ENCODE measurements around the gene FBXO21.

FBXO21 gene

GRCh38 chr12:117139025-117139717 lies 51.1 kb downstream of the FBXO21 start:
- DNase-seq (ENCODE audit: low spot score) = no peak

GRCh38 chr12:117134721-117135120 lies 55.5 kb downstream of the FBXO21 start:
- DNase-seq (ENCODE audit: low spot score) = no peak

GRCh38 chr12:117134059-117134458 lies 56.2 kb downstream of the FBXO21 start:
- DNase-seq (ENCODE audit: low spot score) = no peak

- DNase-seq (ENCODE audit: low spot score) = no peak
These were observed 59.5 kb downstream of the FBXO21 start for GRCh38 chr12:117130801-117131200.

GRCh38 chr12:117129391-117129790 lies 60.9 kb downstream of the FBXO21 start:
- DNase-seq (ENCODE audit: low spot score) = no peak

- no peak for DNase-seq (ENCODE audit: low spot score)
These were observed 62.1 kb downstream of the FBXO21 start for GRCh38 chr12:117127933-117128823.

GRCh38 chr12:117126335-117126734 lies 63.9 kb downstream of the FBXO21 start:
- no peak for DNase-seq (ENCODE audit: low spot score)

- no peak for DNase-seq (ENCODE audit: low spot score)
These were observed 64.5 kb downstream of the FBXO21 start for GRCh38 chr12:117125767-117126166.

- DNase-seq (ENCODE audit: low spot score) = no peak
These were observed 65.0 kb downstream of the FBXO21 start for GRCh38 chr12:117125272-117125613.

- no peak for DNase-seq (ENCODE audit: low spot score)
These were observed 65.6 kb downstream of the FBXO21 start for GRCh38 chr12:117124421-117125271.

GRCh38 chr12:117121441-117121840 lies 68.8 kb downstream of the FBXO21 start:
- DNase-seq (ENCODE audit: low spot score) = no peak

- no peak for DNase-seq (ENCODE audit: low spot score)
These were observed 69.5 kb downstream of the FBXO21 start for GRCh38 chr12:117120787-117121186.

- DNase-seq (ENCODE audit: low spot score) = peak; percentile 50
These were observed 70.6 kb downstream of the FBXO21 start for GRCh38 chr12:117119592-117120198.

GRCh38 chr12:117118838-117119591 lies 71.3 kb downstream of the FBXO21 start:
- no peak for DNase-seq (ENCODE audit: low spot score)

- no peak for DNase-seq (ENCODE audit: low spot score)
These were observed 75.5 kb downstream of the FBXO21 start for GRCh38 chr12:117114784-117115183.

- no peak for DNase-seq (ENCODE audit: low spot score)
These were observed 77.0 kb downstream of the FBXO21 start for GRCh38 chr12:117113231-117113630.

GRCh38 chr12:117111821-117112595 lies 78.3 kb downstream of the FBXO21 start:
- DNase-seq (ENCODE audit: low spot score) = no peak

GRCh38 chr12:117111386-117111785 lies 78.9 kb downstream of the FBXO21 start:
- no peak for DNase-seq (ENCODE audit: low spot score)

- DNase-seq (ENCODE audit: low spot score) = no peak
These were observed 80.2 kb downstream of the FBXO21 start for GRCh38 chr12:117109943-117110635.

- DNase-seq (ENCODE audit: low spot score) = no peak
These were observed 84.4 kb downstream of the FBXO21 start for GRCh38 chr12:117105902-117106301.
